Measurements from ENCODE around the gene C1orf74.

Gene C1orf74

GRCh38 chr1:209769971-209770370, 14.4 kb downstream of the C1orf74 start:
- DNase-seq (ENCODE audit: low spot score) = no peak

- DNase-seq (ENCODE audit: low spot score) = no peak
Measured at GRCh38 chr1:209769171-209769904, 15.0 kb downstream of the C1orf74 start.

- no peak for DNase-seq (ENCODE audit: low spot score)
Measured at GRCh38 chr1:209768354-209768774, 16.0 kb downstream of the C1orf74 start.

- DNase-seq (ENCODE audit: low spot score) = no peak
Measured at GRCh38 chr1:209767706-209768105, 16.7 kb downstream of the C1orf74 start.

GRCh38 chr1:209767096-209767495, 17.3 kb downstream of the C1orf74 start:
- DNase-seq (ENCODE audit: low spot score) = no peak

- DNase-seq (ENCODE audit: low spot score) = no peak
Measured at GRCh38 chr1:209766051-209766450, 18.3 kb downstream of the C1orf74 start.

- DNase-seq (ENCODE audit: low spot score) = no peak
Measured at GRCh38 chr1:209761011-209761635, 23.2 kb downstream of the C1orf74 start.

- DNase-seq (ENCODE audit: low spot score) = no peak
Measured at GRCh38 chr1:209759829-209760359, 24.5 kb downstream of the C1orf74 start.

- DNase-seq (ENCODE audit: low spot score) = no peak
Measured at GRCh38 chr1:209758400-209758799, 26.0 kb downstream of the C1orf74 start.

- no peak for DNase-seq (ENCODE audit: low spot score)
Measured at GRCh38 chr1:209756615-209757445, 27.5 kb downstream of the C1orf74 start.

- no peak for DNase-seq (ENCODE audit: low spot score)
Measured at GRCh38 chr1:209755926-209756614, 28.3 kb downstream of the C1orf74 start, which contains the start of gene TRAF3IP3. Gene TRAF3IP3 (plus strand): TSS chr1:209756053. CDS start chr1:209760040, 3,987 bp downstream.

- DNase-seq (ENCODE audit: low spot score) = no peak
Measured at GRCh38 chr1:209755256-209755655, 29.1 kb downstream of the C1orf74 start.

- no peak for DNase-seq (ENCODE audit: low spot score)
Measured at GRCh38 chr1:209752890-209753289, 31.5 kb downstream of the C1orf74 start.

GRCh38 chr1:209751627-209752231, 32.6 kb downstream of the C1orf74 start:
- DNase-seq (ENCODE audit: low spot score) = no peak

- no peak for DNase-seq (ENCODE audit: low spot score)
Measured at GRCh38 chr1:209749670-209750323, 34.6 kb downstream of the C1orf74 start.

- DNase-seq (ENCODE audit: low spot score) = no peak
Measured at GRCh38 chr1:209749205-209749604, 35.2 kb downstream of the C1orf74 start.

GRCh38 chr1:209748620-209749019, 35.7 kb downstream of the C1orf74 start:
- DNase-seq (ENCODE audit: low spot score) = no peak

GRCh38 chr1:209747580-209748262, 36.6 kb downstream of the C1orf74 start:
- DNase-seq (ENCODE audit: low spot score) = peak; percentile 80

GRCh38 chr1:209746451-209747165, 37.8 kb downstream of the C1orf74 start:
- DNase-seq (ENCODE audit: low spot score) = no peak

- DNase-seq (ENCODE audit: low spot score) = no peak
Measured at GRCh38 chr1:209743145-209743482, 41.2 kb downstream of the C1orf74 start.

Data from left forelimb (tissue), 1 donor.